ENCODE measurements around the gene TAOK2.

Gene TAOK2

GRCh38 chr16:29988346-29989075 lies 14.8 kb downstream of the TAOK2 start:
- no peak for DNase-seq (ENCODE audit: low spot score)

- DNase-seq (ENCODE audit: low spot score) = no peak
Observed at GRCh38 chr16:29989111-29989858, 15.6 kb downstream of the TAOK2 start.

GRCh38 chr16:29990034-29990433 lies 16.4 kb downstream of the TAOK2 start:
- DNase-seq (ENCODE audit: low spot score) = no peak

- DNase-seq (ENCODE audit: low spot score) = no peak
Observed at GRCh38 chr16:29990883-29991570, 17.4 kb downstream of the TAOK2 start.

GRCh38 chr16:29991571-29991904 lies 17.9 kb downstream of the TAOK2 start:
- no peak for DNase-seq (ENCODE audit: low spot score)

GRCh38 chr16:29992344-29992967 lies 18.8 kb downstream of the TAOK2 start:
- DNase-seq (ENCODE audit: low spot score) = no peak

- DNase-seq (ENCODE audit: low spot score) = no peak
Observed at GRCh38 chr16:29993191-29993902, 19.7 kb downstream of the TAOK2 start.

- DNase-seq (ENCODE audit: low spot score) = no peak
Observed at GRCh38 chr16:29993903-29994599, 20.4 kb downstream of the TAOK2 start.

- DNase-seq (ENCODE audit: low spot score) = peak; percentile 81
Observed at GRCh38 chr16:29994600-29995323, 21.1 kb downstream of the TAOK2 start.

- peak; percentile 87 for DNase-seq (ENCODE audit: low spot score)
Observed at GRCh38 chr16:29995324-29995910, 21.7 kb downstream of the TAOK2 start, which contains the start of gene HIRIP3. TSS of gene HIRIP3 (minus strand) at chr16:29995617. CDS start at chr16:29995605, 12 bp downstream.

- peak; percentile 97 for DNase-seq (ENCODE audit: low spot score)
Observed at GRCh38 chr16:29995911-29996765, 22.5 kb downstream of the TAOK2 start, which contains the start of gene INO80E. TSS of gene INO80E (plus strand) at chr16:29996241. CDS start at chr16:29996311, 70 bp downstream.

- peak; percentile 50 for DNase-seq (ENCODE audit: low spot score)
Observed at GRCh38 chr16:29996766-29997250, 23.1 kb downstream of the TAOK2 start.

GRCh38 chr16:29999605-30000004 lies 25.9 kb downstream of the TAOK2 start:
- DNase-seq (ENCODE audit: low spot score) = no peak

GRCh38 chr16:30000735-30001631 lies 27.3 kb downstream of the TAOK2 start:
- DNase-seq (ENCODE audit: low spot score) = no peak

GRCh38 chr16:30002614-30003346 lies 29.1 kb downstream of the TAOK2 start:
- no peak for DNase-seq (ENCODE audit: low spot score)

GRCh38 chr16:30003670-30004423 lies 30.2 kb downstream of the TAOK2 start:
- DNase-seq (ENCODE audit: low spot score) = no peak
